Astrocyte (in vitro differentiated cells and primary cell): ENCODE measurements around the gene DLD. TPM values are rescaled to one million over a fixed set of nuclear protein-coding genes. Genes with fewer than 3 reads are reported as not detected.

Source experiments
- DNase-seq: peaks from one replicate; pipeline ENCODE4 v3.0.0-alpha.2; 2010; ENCODE audit warnings: low read depth
- FAIRE-seq: peaks from 2 replicates; lab custom pipeline; 2011; peaks lifted over from hg19 to GRCh38; lab: Jason Lieb, UNC
- H2AFZ ChIP-seq: 2 replicates; pipeline ENCODE4 v1.6.0; 2012; ENCODE audit warnings: low read depth, low read length, inconsistent platforms
- H3K27ac ChIP-seq: 2 replicates; pipeline ENCODE4 v1.5.1; 2011; ENCODE audit warnings: low read depth, low read length, inconsistent platforms
- H3K27me3 ChIP-seq: 2 replicates; pipeline ENCODE4 v1.6.0; 2011; ENCODE audit warnings: low read length, inconsistent platforms; ENCODE audit not compliant: insufficient read depth
- H3K36me3 ChIP-seq: 2 replicates; pipeline ENCODE4 v1.5.1; 2011; ENCODE audit warnings: low read length, inconsistent platforms; ENCODE audit not compliant: insufficient read depth
- H3K4me1 ChIP-seq: 2 replicates; pipeline ENCODE4 v1.5.1; 2011; ENCODE audit warnings: low read length, inconsistent platforms; ENCODE audit not compliant: insufficient read depth
- H3K4me2 ChIP-seq: 2 replicates; pipeline ENCODE4 v1.6.0; 2012; ENCODE audit warnings: low read length, inconsistent platforms
- H3K4me3 ChIP-seq: 2 replicates; pipeline ENCODE4 v1.5.1; 2011; ENCODE audit warnings: low read depth, mild to moderate bottlenecking, low read length, inconsistent platforms; ENCODE audit not compliant: insufficient read depth
- H3K79me2 ChIP-seq: 2 replicates; pipeline ENCODE4 v1.6.0; 2012; ENCODE audit warnings: mild to moderate bottlenecking, low read length, inconsistent platforms; ENCODE audit not compliant: insufficient read depth
- H3K9ac ChIP-seq: 2 replicates; pipeline ENCODE4 v1.6.0; 2012; ENCODE audit warnings: mild to moderate bottlenecking, low read length, inconsistent platforms
- H3K9me3 ChIP-seq: 2 replicates; pipeline ENCODE4 v1.5.1; 2012; ENCODE audit warnings: low read depth, mild to moderate bottlenecking, low read length, inconsistent platforms; ENCODE audit not compliant: insufficient read depth
- H4K20me1 ChIP-seq: 2 replicates; pipeline ENCODE4 v1.6.0; 2012; ENCODE audit warnings: low read length, inconsistent platforms; ENCODE audit not compliant: insufficient read depth
- H3K27ac Mint-ChIP-seq: one replicate; pipeline ENCODE4 v1.8.0; 2021; ENCODE audit warnings: mild to moderate bottlenecking, mixed read lengths; ENCODE audit not compliant: unreplicated experiment
- H3K27me3 Mint-ChIP-seq: one replicate; pipeline ENCODE4 v1.8.0; 2021; ENCODE audit warnings: low read depth, mixed read lengths; ENCODE audit not compliant: unreplicated experiment
- H3K36me3 Mint-ChIP-seq: one replicate; pipeline ENCODE4 v1.8.0; 2021; ENCODE audit warnings: low read depth, mixed read lengths; ENCODE audit not compliant: unreplicated experiment
- H3K4me1 Mint-ChIP-seq: one replicate; pipeline ENCODE4 v1.8.0; 2021; ENCODE audit warnings: low read depth, mixed read lengths; ENCODE audit not compliant: unreplicated experiment
- H3K4me3 Mint-ChIP-seq: one replicate; pipeline ENCODE4 v1.8.0; 2021; ENCODE audit warnings: mild to moderate bottlenecking, moderate library complexity, mixed read lengths; ENCODE audit not compliant: unreplicated experiment
- H3K9me3 Mint-ChIP-seq: one replicate; pipeline ENCODE4 v1.8.0; 2021; ENCODE audit warnings: mild to moderate bottlenecking, mixed read lengths; ENCODE audit not compliant: unreplicated experiment
- EZH2 ChIP-seq: IDR thresholded peaks from 2 replicates; pipeline ENCODE4 v1.6.1; 2012; ENCODE audit warnings: mild to moderate bottlenecking, low read length, inconsistent platforms; ENCODE audit not compliant: insufficient read depth
- total RNA-seq: library from RNA; stranded (reverse); gene quantifications from 2 replicates; pipeline ENCODE4 v1.2.1, GENCODE V29; 2021
- TF ChIP-seq, protein P1 (sequence below): IDR thresholded peaks from 2 replicates; pipeline ENCODE4 v1.5.1; 2011; ENCODE audit warnings: low read depth, mild to moderate bottlenecking, inconsistent platforms, low read length, moderate library complexity; ENCODE audit not compliant: insufficient read depth

Gene DLD
- total RNA-seq, 1 donor from 2014 or later: 73.1 TPM

DNA sequence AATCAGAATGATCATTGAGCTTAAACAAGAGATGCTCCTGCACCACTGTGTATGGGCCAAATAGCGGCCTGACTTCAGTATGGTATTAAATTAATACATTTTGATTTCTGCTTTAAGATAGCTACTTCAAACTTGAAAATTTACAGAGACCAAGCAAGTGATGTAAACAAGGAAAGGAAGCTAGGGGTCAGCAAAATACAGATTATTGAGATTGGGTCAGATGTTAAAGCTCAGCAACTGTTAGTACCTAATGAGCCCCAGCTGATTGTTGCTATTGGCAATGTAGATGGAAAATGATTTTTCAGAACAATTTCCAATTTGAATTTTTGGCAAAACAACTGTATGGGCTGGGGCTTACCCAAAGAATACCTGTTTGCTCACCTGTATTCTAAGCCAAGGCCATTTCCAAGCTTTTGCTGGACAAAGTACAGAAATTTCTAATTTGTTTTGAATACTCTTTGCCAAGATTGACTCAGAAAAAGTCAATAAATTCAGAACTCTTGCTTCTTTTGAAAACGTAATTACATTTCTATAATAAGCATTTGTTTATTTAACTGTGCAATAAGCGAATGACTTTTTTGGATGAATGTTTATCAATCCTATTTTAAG lies 23.0 kb upstream of the DLD start:
- Mint-ChIP-seq H3K9me3 (no peaks in the 10 kb centered on the region), H3K36me3 (no peaks in the 10 kb centered on the region)
- DNase-seq: no peak

DNA sequence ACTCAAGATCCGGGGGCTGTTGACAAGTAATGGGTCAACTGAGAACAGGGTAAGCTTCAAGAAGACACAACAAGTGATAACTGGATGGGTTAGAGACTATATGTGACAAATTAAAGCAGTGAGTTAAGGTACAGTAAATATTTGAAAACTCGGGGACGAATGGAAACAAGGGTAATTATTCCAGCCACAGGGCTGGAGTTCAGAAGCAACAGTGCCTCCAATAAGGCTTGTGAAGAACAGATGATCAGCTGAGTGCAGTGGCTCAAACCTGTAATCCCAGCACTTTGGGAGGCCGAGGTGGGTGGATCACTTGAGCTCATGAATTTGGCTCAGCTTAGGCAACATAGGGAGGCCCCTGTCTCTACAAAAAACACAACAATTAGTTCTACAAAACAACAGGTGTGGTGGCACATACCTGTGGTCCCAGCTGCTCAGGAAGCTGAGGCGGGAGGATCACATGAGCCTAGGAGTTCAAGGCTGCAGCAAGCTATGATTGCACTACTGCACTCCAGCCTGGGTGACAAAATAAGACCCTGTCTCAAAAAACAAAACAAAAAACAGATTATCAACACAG lies 20.5 kb upstream of the DLD start:
- H3K4me2 ChIP-seq: no peak overlapping the region
- DNase-seq: no peak
- H3K36me3 ChIP-seq: no peaks in the 10 kb centered on the region
- H2AFZ ChIP-seq: no peak overlapping the region
- Mint-ChIP-seq H3K27ac (no peak overlapping the region), H3K4me3 (no peak overlapping the region), H3K9me3 (no peaks in the 10 kb centered on the region), H3K27me3 (peaks cover 7% of the 10 kb centered on the region), H3K36me3 (no peaks in the 10 kb centered on the region), H3K4me1 (no peaks in the 10 kb centered on the region)
- H3K27ac ChIP-seq: no peak overlapping the region
- no peaks in the 10 kb centered on the region for H4K20me1 ChIP-seq
- H3K79me2 ChIP-seq: no peaks in the 10 kb centered on the region
- TF ChIP-seq, protein P1, sequence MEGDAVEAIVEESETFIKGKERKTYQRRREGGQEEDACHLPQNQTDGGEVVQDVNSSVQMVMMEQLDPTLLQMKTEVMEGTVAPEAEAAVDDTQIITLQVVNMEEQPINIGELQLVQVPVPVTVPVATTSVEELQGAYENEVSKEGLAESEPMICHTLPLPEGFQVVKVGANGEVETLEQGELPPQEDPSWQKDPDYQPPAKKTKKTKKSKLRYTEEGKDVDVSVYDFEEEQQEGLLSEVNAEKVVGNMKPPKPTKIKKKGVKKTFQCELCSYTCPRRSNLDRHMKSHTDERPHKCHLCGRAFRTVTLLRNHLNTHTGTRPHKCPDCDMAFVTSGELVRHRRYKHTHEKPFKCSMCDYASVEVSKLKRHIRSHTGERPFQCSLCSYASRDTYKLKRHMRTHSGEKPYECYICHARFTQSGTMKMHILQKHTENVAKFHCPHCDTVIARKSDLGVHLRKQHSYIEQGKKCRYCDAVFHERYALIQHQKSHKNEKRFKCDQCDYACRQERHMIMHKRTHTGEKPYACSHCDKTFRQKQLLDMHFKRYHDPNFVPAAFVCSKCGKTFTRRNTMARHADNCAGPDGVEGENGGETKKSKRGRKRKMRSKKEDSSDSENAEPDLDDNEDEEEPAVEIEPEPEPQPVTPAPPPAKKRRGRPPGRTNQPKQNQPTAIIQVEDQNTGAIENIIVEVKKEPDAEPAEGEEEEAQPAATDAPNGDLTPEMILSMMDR: no peak
- no peak for TF ChIP-seq EZH2
- no peak for FAIRE-seq
- no peak overlapping the region for H3K9ac ChIP-seq
- H3K9me3 ChIP-seq: no peaks in the 10 kb centered on the region
- no peak overlapping the region for H3K4me3 ChIP-seq
- H3K27me3 ChIP-seq: peaks cover 9% of the 10 kb centered on the region
- no peaks in the 10 kb centered on the region for H3K4me1 ChIP-seq

More for the DNA sequence above, 23.0 kb upstream of the DLD start:
- H3K4me3 Mint-ChIP-seq: no peak overlapping the region
- Histone ChIP-seq H3K9me3 (no peaks in the 10 kb centered on the region), H3K4me3 (no peak overlapping the region), H3K4me1 (no peaks in the 10 kb centered on the region), H3K27me3 (peaks cover 9% of the 10 kb centered on the region), H3K79me2 (no peaks in the 10 kb centered on the region), H4K20me1 (no peaks in the 10 kb centered on the region), H3K9ac (no peak overlapping the region), H3K27ac (no peak overlapping the region), H3K4me2 (no peak overlapping the region), H3K36me3 (no peaks in the 10 kb centered on the region), H2AFZ (no peak overlapping the region)
- H3K27me3 Mint-ChIP-seq: peaks cover 8% of the 10 kb centered on the region
- TF ChIP-seq EZH2: no peak
- TF ChIP-seq, protein P1: no peak
- H3K4me1 Mint-ChIP-seq: no peaks in the 10 kb centered on the region
- no peak for FAIRE-seq
- H3K27ac Mint-ChIP-seq: no peak overlapping the region

- peaks cover 4% of the 10 kb centered on the region for H3K4me1 Mint-ChIP-seq
- Histone ChIP-seq H3K9me3 (no peaks in the 10 kb centered on the region), H3K4me3 (no peak overlapping the region), H4K20me1 (no peaks in the 10 kb centered on the region), H3K27ac (no peak overlapping the region), H3K4me1 (peaks cover under 1% of the 10 kb centered on the region), H3K79me2 (no peaks in the 10 kb centered on the region), H3K36me3 (no peaks in the 10 kb centered on the region), H3K9ac (no peak overlapping the region), H3K4me2 (no peak overlapping the region), H2AFZ (no peak overlapping the region), H3K27me3 (peaks cover 9% of the 10 kb centered on the region)
- H3K4me3 Mint-ChIP-seq: no peak overlapping the region
- H3K9me3 Mint-ChIP-seq: no peaks in the 10 kb centered on the region
- no peak overlapping the region for H3K27ac Mint-ChIP-seq
- no peaks in the 10 kb centered on the region for H3K36me3 Mint-ChIP-seq
- FAIRE-seq: no peak
- H3K27me3 Mint-ChIP-seq: peaks cover 10% of the 10 kb centered on the region
- no peak for DNase-seq
- TF ChIP-seq, protein P1: no peak
- no peak for TF ChIP-seq EZH2
These were observed 16.9 kb upstream of the DLD start for GRCh38 chr7:107874111-107874510.
